Gastrocnemius medialis (tissue), 4 donors: ENCODE results near the gene RALGAPA1. TPM values are rescaled to one million over a fixed set of nuclear protein-coding genes. Genes with fewer than 3 reads are reported as not detected.

Experiments
- ATAC-seq, 2 donors: fragments of 150-250 bp; one replicate each; pipeline ENCODE4 v1.9.1; 2016
- DNase-seq, 2 donors: peaks; one replicate each; pipeline ENCODE4 v3.0.0-alpha.2; 2019
- H3K27ac ChIP-seq, 4 donors: fragments of 200-600 bp; sonication (generic); 1 replicate in 1 of 4; 2 replicates in 3 of 4; pipeline ENCODE4 v1.5.1; 2016 to 2018; ENCODE audit warnings: mild to moderate bottlenecking in 2 of 4, moderate library complexity in 1 of 4
- H3K27me3 ChIP-seq, 3 donors: fragments of 200-600 bp; sonication (generic) in 2 of 3; 1 replicate in 1 of 3; 2 replicates in 2 of 3; pipeline versions ENCODE4 v1.5.1 to v1.6.0; 2016 to 2019; ENCODE audit warnings: mild to moderate bottlenecking in 1 of 3, moderate library complexity in 1 of 3
- H3K36me3 ChIP-seq, 2 donors: fragments of 200-600 bp; sonication (generic) in 1 of 2; one replicate each; pipeline ENCODE4 v1.5.1; 2017 to 2018
- H3K4me1 ChIP-seq, 2 donors: fragments of 200-600 bp; sonication (generic) in 1 of 2; one replicate each; pipeline ENCODE4 v1.5.1; 2016 to 2017; ENCODE audit warnings: mild to moderate bottlenecking in 2 of 2
- H3K4me3 ChIP-seq, 4 donors: fragments of 200-600 bp; sonication (generic) in 3 of 4; 1 replicate in 1 of 4; 2 replicates in 3 of 4; pipeline ENCODE4 v1.5.1; 2016 to 2019; ENCODE audit warnings: mild to moderate bottlenecking in 2 of 4
- H3K9me3 ChIP-seq, 3 donors: fragments of 200-600 bp; sonication (generic) in 2 of 3; 1 replicate in 1 of 3; 2 replicates in 2 of 3; pipeline ENCODE4 v1.5.1; 2016 to 2019
- CTCF ChIP-seq, 5 experiments: fragments of 450-650 bp in 3 of 5; fragments of 200-600 bp in 2 of 5; sonication (generic) in 2 of 5; IDR thresholded peaks in 4 of 5; conservative IDR thresholded peaks in 1 of 5; 1 replicate in 4 of 5; 2 replicates in 1 of 5; pipeline ENCODE4 v1.5.1; 2016 to 2019; ENCODE audit warnings: antibody characterized with exemption in 5 of 5, mild to moderate bottlenecking in 3 of 5, moderate library complexity in 3 of 5
- POLR2A ChIP-seq, 2 donors: fragments of 450-650 bp; IDR thresholded peaks; one replicate each; pipeline ENCODE4 v1.6.1; 2017; ENCODE audit warnings: antibody characterized with exemption in 2 of 2, mild to moderate bottlenecking in 2 of 2, moderate library complexity in 2 of 2
- in situ Hi-C, 4 donors: fragments of 200-750 bp; cut with MboI; loops; one replicate each; pipeline versions ENCODE4 v1.15.0 to v1.8.0; 2017; ENCODE audit warnings: low sequenced_read_pairs in 4 of 4
- intact Hi-C: fragments of 100-400 bp; cut with DNase I; formaldehyde crosslinking; loops from one replicate; pipeline ENCODE4 v1.15.1; 2023; ENCODE audit warnings: low total_unique reads
- total RNA-seq, 4 donors: library from RNA; depleted of rRNA; stranded (reverse); fragments of >200 nt; gene quantifications; one replicate each; pipeline versions ENCODE4 v1.1.0 to v1.2.3, GENCODE V29; 2016

Gene RALGAPA1
- total RNA-seq, 4 donors from 2014 or later: 26.0 to 55.9 (median 30.2) TPM

GRCh38 chr14:35810963-35811362, 1.9 kb upstream of the RALGAPA1 start:
- Histone ChIP-seq H3K36me3 (no peaks in the 10 kb centered on the region), H3K27ac (no peak overlapping the region), H3K4me3 (no peak overlapping the region), H3K9me3 (no peaks in the 10 kb centered on the region), H3K27me3 (no peaks in the 10 kb centered on the region), H3K4me1 (peaks cover 16 to 19% of the 10 kb centered on the region in 2 donors)
- intact Hi-C loops: loop anchor here (10.0 kb wide), 1 partner anchor 116 kb away; no protein-coding TSS in a partner anchor
- TF ChIP-seq POLR2A (IDR thresholded peaks at IDR 0.05) (no peak), CTCF (IDR thresholded peaks at IDR 0.05 in 4 of 5, conservative IDR thresholded peaks at IDR 0.05 in 1 of 5) (no peak)
- ATAC-seq (no peak), DNase-seq (no peak)
- in situ Hi-C loops: no loop called here

GRCh38 chr14:35809597-35809996, 502 bp upstream of the RALGAPA1 start:
- Histone ChIP-seq H3K4me1 (peaks cover 16 to 22% of the 10 kb centered on the region in 2 donors), H3K27ac (peak overlapping the region; percentile 85 to 94 (median 88)), H3K4me3 (peak overlapping the region; percentile 56 to 89 (median 74)), H3K36me3 (no peaks in the 10 kb centered on the region), H3K9me3 (no peaks in the 10 kb centered on the region), H3K27me3 (no peaks in the 10 kb centered on the region)
- in situ Hi-C loops: no loop called here
- TF ChIP-seq POLR2A (IDR thresholded peaks at IDR 0.05) (no peak), CTCF (IDR thresholded peaks at IDR 0.05 in 4 of 5, conservative IDR thresholded peaks at IDR 0.05 in 1 of 5) (no peak)
- ATAC-seq: no peak
- intact Hi-C loops: loop anchor here (1.0 to 10.0 kb wide), 5 partner anchors 17 to 825 kb away; partner anchors contain the start of genes BRMS1L, FAM177A1, NFKBIA and PSMA6
- DNase-seq: no peak

GRCh38 chr14:35808076-35808637, 938 bp downstream of the RALGAPA1 start:
- intact Hi-C loops: loop anchor here (10.0 kb wide), 4 partner anchors 403 to 823 kb away; partner anchors contain the start of genes FAM177A1, NFKBIA, PSMA6 and SRP54
- ATAC-seq: peak; percentile 34 to 53
- Histone ChIP-seq H3K4me3 (peak overlapping the region; percentile 56 to 89 (median 74)), H3K27ac (peak overlapping the region; percentile 85 to 94 (median 88)), H3K27me3 (no peaks in the 10 kb centered on the region), H3K9me3 (no peaks in the 10 kb centered on the region), H3K4me1 (peaks cover 20 to 22% of the 10 kb centered on the region in 2 donors), H3K36me3 (no peaks in the 10 kb centered on the region)
- in situ Hi-C loops: no loop called here
- peak in 1 of 2 donors; percentile 14 for DNase-seq
- TF ChIP-seq CTCF (IDR thresholded peaks at IDR 0.05 in 4 of 5, conservative IDR thresholded peaks at IDR 0.05 in 1 of 5) (no peak), POLR2A (IDR thresholded peaks at IDR 0.05) (no peak)

- intact Hi-C loops: loop anchor here (10.0 kb wide), 4 partner anchors 403 to 823 kb away; partner anchors contain the start of genes FAM177A1, NFKBIA, PSMA6 and SRP54
- Histone ChIP-seq H3K9me3 (no peaks in the 10 kb centered on the region), H3K36me3 (no peaks in the 10 kb centered on the region), H3K4me1 (peaks cover 27 to 29% of the 10 kb centered on the region in 2 donors), H3K27me3 (no peaks in the 10 kb centered on the region), H3K27ac (peak overlapping the region; percentile 85 to 94 (median 88)), H3K4me3 (peak overlapping the region; percentile 56 to 89 (median 74))
- TF ChIP-seq CTCF (IDR thresholded peaks at IDR 0.05 in 4 of 5, conservative IDR thresholded peaks at IDR 0.05 in 1 of 5) (no peak), POLR2A (IDR thresholded peaks at IDR 0.05) (no peak)
- in situ Hi-C loops: no loop called here
- DNase-seq: no peak
- ATAC-seq: no peak
Observed at GRCh38 chr14:35807131-35807961, 1.7 kb downstream of the RALGAPA1 start.
